HepG2 (cell line): Measurements from ENCODE around the gene ACTR3. TPM values are rescaled to one million over a fixed set of nuclear protein-coding genes. Genes with fewer than 3 reads are reported as not detected.

ENCODE experiments used
- ATF3 ChIP-seq: sonication (generic); formaldehyde crosslinking; IDR thresholded peaks from 2 replicates; pipeline ENCODE4 v1.4.0; 2020; ENCODE audit warnings: missing genetic modification reagents
- CERS6 ChIP-seq: sonication (generic); formaldehyde crosslinking; IDR thresholded peaks from 2 replicates; pipeline ENCODE4 v1.5.0; 2020; ENCODE audit warnings: missing genetic modification reagents
- CHD4 ChIP-seq: fragments of 200-600 bp; sonication (generic); IDR thresholded peaks from 2 replicates; pipeline ENCODE4 v1.7.0; 2017; ENCODE audit warnings: mild to moderate bottlenecking, low read length, borderline replicate concordance
- DMAP1 ChIP-seq: IDR thresholded peaks from 2 replicates; pipeline ENCODE4 v1.6.1; 2016
- DR1 ChIP-seq: sonication (generic); formaldehyde crosslinking; IDR thresholded peaks from 2 replicates; pipeline ENCODE4 v1.8.0; 2021; ENCODE audit warnings: mild to moderate bottlenecking, missing genetic modification reagents, inconsistent platforms
- FOXA3 ChIP-seq: IDR thresholded peaks from 2 replicates; pipeline ENCODE4 v1.6.1; 2016; ENCODE audit warnings: missing genetic modification reagents, missing compliant biosample characterization
- HMG20B ChIP-seq: conservative IDR thresholded peaks from 2 replicates; pipeline ENCODE4 v1.6.1; 2016; ENCODE audit warnings: missing genetic modification reagents, missing compliant biosample characterization
- IRF1 ChIP-seq: sonication (generic); formaldehyde crosslinking; IDR thresholded peaks from 2 replicates; pipeline ENCODE4 v1.4.0; 2020; ENCODE audit warnings: low read depth, mild to moderate bottlenecking, missing genetic modification reagents
- MXD3 ChIP-seq: IDR thresholded peaks from 2 replicates; pipeline ENCODE4 v1.6.1; 2016; ENCODE audit warnings: mild to moderate bottlenecking, missing biosample characterization, missing genetic modification reagents
- NFE2 ChIP-seq: sonication (generic); formaldehyde crosslinking; IDR thresholded peaks from 2 replicates; pipeline ENCODE4 v1.4.0; 2020; ENCODE audit warnings: missing genetic modification reagents
- ONECUT2 ChIP-seq: sonication (generic); formaldehyde crosslinking; IDR thresholded peaks from 2 replicates; pipeline ENCODE4 v1.4.0; 2020; ENCODE audit warnings: missing genetic modification reagents
- PAF1 ChIP-seq: IDR thresholded peaks from 2 replicates; pipeline ENCODE4 v1.6.1; 2016; ENCODE audit warnings: missing genetic modification reagents, missing compliant biosample characterization
- POLR2AphosphoS5 ChIP-seq: IDR thresholded peaks from 2 replicates; pipeline ENCODE4 v1.6.1; 2012; ENCODE audit warnings: low read depth, low read length
- SYNCRIP ChIP-seq: fragments of 200-400 bp; formaldehyde crosslinking; IDR thresholded peaks from 2 replicates; pipeline ENCODE4 v1.6.1; 2018; ENCODE audit warnings: mild to moderate bottlenecking, low read depth, low read length; ENCODE audit not compliant: insufficient read depth
- TCF12 ChIP-seq, 2 experiments: fragments of 450-650 bp in 1 of 2; sonication (generic) in 1 of 2; formaldehyde crosslinking in 1 of 2; IDR thresholded peaks; 2 replicates each; pipeline versions ENCODE4 v1.6.1 to v1.8.0; 2017 to 2022; ENCODE audit warnings: antibody characterized with exemption in 1 of 2, mild to moderate bottlenecking in 1 of 2, missing genetic modification reagents in 1 of 2, moderate library complexity in 1 of 2
- TFE3 ChIP-seq: IDR thresholded peaks from 2 replicates; pipeline ENCODE4 v1.6.1; 2016
- ZFAT ChIP-seq: sonication (generic); formaldehyde crosslinking; conservative IDR thresholded peaks from 2 replicates; pipeline ENCODE4 v1.8.1; 2023; ENCODE audit warnings: missing genetic modification reagents, inconsistent platforms
- ZMAT3 ChIP-seq: sonication (generic); formaldehyde crosslinking; conservative IDR thresholded peaks from 2 replicates; pipeline ENCODE4 v1.7.0; 2021; ENCODE audit warnings: missing genetic modification reagents
- ZNF326 ChIP-seq: sonication (generic); formaldehyde crosslinking; IDR thresholded peaks from 2 replicates; pipeline ENCODE4 v1.4.0; 2020; ENCODE audit warnings: missing genetic modification reagents, borderline replicate concordance
- ZNF335 ChIP-seq: sonication (generic); formaldehyde crosslinking; IDR thresholded peaks from 2 replicates; pipeline ENCODE4 v1.4.0; 2020; ENCODE audit warnings: missing genetic modification reagents
- ZNF619 ChIP-seq: sonication (generic); formaldehyde crosslinking; IDR thresholded peaks from 2 replicates; pipeline ENCODE4 v1.4.0; 2020; ENCODE audit warnings: mild to moderate bottlenecking, missing genetic modification reagents
- ZNF770 ChIP-seq: sonication (generic); formaldehyde crosslinking; IDR thresholded peaks from 2 replicates; pipeline ENCODE4 v1.5.0; 2020; ENCODE audit warnings: mild to moderate bottlenecking, missing genetic modification reagents
- polyA plus RNA-seq, 8 experiments: library from polyadenylated mRNA; depleted of rRNA in 3 of 8; stranded (reverse) in 7 of 8; unstranded in 1 of 8; fragments of >200 nt; fragmentation: Illumina TruSeq in 4 of 8; extraction: Trizol in 4 of 8; gene quantifications; 2 replicates each; pipeline versions ENCODE4 v1.2.1 to v1.2.3, GENCODE V29; 2011 to 2016; ENCODE audit warnings: low read depth in 4 of 8, missing spikeins in 1 of 8, mixed read lengths in 1 of 8; ENCODE audit not compliant: insufficient read depth in 1 of 8
- total RNA-seq, 5 experiments: library from RNA; depleted of rRNA; stranded (reverse); fragments of >200 nt; fragmentation: Illumina TruSeq; extraction: Trizol; gene quantifications; 2 replicates each; pipeline ENCODE4 v1.2.3, GENCODE V29; 2016; ENCODE audit warnings: low read depth in 1 of 5

Gene ACTR3
- total and polyA plus RNA-seq, 2 of the 13 experiments (the other 11 are each of a cell fraction or from before 2014, with no cell fraction given), result 123 to 225 TPM

- no peak for TF ChIP-seq ZFAT
- no peak for TF ChIP-seq PAF1 (CRISPR knock-in tag)
- no peak for TF ChIP-seq ONECUT2
- TF ChIP-seq CERS6 (CRISPR knock-in tag), result no peak
- TF ChIP-seq ZMAT3 (CRISPR knock-in tag), result peak; percentile 41; the same call in 1 of the 2 replicates
- no peak for TF ChIP-seq DR1 (CRISPR knock-in tag)
- TF ChIP-seq NFE2 (CRISPR knock-in tag), result no peak
- TF ChIP-seq TFE3 (CRISPR knock-in tag), result no peak
- TF ChIP-seq ZNF619 (CRISPR knock-in tag), result 0 out of 2 replicates have a peak, but pooled peaks have one; percentile 19
- no peak for TF ChIP-seq SYNCRIP
- TF ChIP-seq HMG20B (CRISPR knock-in tag), result no peak
- TF ChIP-seq ZNF326 (CRISPR knock-in tag), result no peak
- TF ChIP-seq ZNF335 (CRISPR knock-in tag), result no peak
- no peak for TF ChIP-seq POLR2AphosphoS5
- TF ChIP-seq MXD3, result no peak; the same call in 1 of the 2 replicates
- TF ChIP-seq ZNF770 (CRISPR knock-in tag), result no peak
- no peak for TF ChIP-seq IRF1 (CRISPR knock-in tag)
- no peak for TF ChIP-seq ATF3 (CRISPR knock-in tag)
- TF ChIP-seq DMAP1 (CRISPR knock-in tag), result no peak
- no peak for TF ChIP-seq TCF12 (IDR thresholded peaks at IDR 0.05)
- TF ChIP-seq TCF12 (CRISPR knock-in tag; IDR thresholded peaks at IDR 0.05), result 0 out of 2 replicates have a peak, but pooled peaks have one; percentile 5
- TF ChIP-seq CHD4, result peak; percentile 77; the same call in 1 of the 2 replicates
- TF ChIP-seq FOXA3 (CRISPR knock-in tag), result no peak
These were observed 89.6 kb downstream of the ACTR3 start (continued) for GRCh38 chr2:113979191-113980128.
